RCC 7860 (cell line): ENCODE results near the gene AGAP1.

Source experiments
- DNase-seq: peaks from one replicate; pipeline ENCODE4 v3.0.0-alpha.2; 2015; ENCODE audit warnings: low spot score
- FAIRE-seq: peaks from 2 replicates; lab custom pipeline; 2012; peaks lifted over from hg19 to GRCh38; lab: Jason Lieb, UNC

AGAP1 gene

DNA sequence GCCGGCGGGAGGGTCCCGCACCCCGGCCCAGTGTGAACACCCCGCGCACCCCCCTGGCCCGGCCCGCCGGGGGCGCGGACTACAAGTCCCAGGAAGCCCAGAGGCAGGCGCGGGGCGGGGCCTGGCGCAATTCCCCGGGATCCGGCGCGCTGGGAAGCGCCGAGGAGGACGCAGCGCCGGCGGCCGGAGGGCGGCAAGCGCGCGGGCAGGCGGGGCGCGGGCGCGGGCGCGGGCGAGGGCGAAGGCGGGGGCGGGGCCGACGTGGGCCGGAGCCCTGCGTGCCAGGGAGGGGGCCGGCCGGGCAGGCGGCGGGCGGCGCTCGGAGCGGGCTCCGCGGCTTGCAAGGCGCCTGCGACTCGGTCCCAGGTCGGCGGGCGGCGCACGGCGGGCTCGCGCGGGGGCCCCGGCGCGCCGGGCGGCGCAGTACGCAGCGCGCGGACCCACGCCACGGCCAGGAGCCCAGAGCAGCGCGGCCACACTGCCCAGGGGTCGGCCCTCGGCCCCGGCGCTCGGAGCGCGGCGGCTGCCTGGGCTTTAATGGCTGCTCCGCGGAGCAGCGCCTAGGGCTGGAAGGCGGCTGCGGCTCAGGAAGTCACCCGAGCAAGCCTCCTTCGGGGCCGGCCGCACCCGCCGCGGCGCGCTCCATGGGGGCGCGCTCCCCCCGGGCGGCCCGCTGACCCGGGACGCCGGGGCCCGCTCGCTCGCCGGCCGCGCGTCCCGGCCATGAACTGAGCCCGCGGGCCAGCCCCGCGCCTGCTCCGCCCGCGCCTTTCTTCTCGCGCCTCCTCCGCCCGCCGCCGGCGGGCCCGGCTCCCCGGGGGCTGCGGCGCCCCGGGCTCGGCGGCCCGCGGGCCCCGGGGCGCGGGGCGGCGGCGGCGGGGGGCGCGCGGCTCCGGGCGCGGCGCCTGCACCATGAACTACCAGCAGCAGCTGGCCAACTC is at the start of gene AGAP1:
AGAP1 (plus strand) TSS at position 269 of the 941 bp plus-strand sequence.
- DNase-seq (peak; percentile 61), FAIRE-seq (no peak)

DNA sequence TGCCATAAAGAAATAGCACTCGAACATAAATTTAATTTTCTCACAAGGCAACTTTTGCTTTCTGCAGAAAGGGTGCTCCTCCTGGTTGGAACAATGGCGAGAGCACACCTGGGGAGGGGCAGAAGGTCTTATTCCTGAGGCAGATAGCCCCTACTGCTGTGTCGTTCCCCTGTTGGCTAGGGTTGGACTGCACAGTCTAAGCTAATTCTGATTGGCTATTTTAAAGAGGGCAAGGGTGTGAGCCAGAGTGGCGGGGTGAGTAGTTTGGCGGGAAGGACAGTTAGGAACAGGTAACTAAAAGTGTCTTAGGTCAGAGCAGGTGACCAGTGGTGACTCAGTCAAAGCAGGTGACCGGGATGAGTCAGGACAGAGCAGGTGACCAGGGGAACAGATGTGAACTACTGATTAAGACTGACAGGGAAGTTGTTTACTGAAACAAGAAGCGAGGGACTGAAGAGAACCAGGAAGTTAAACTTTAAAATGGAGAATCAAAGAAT is 49.7 kb upstream of the AGAP1 start:
- DNase-seq (no peak), FAIRE-seq (no peak)

DNA sequence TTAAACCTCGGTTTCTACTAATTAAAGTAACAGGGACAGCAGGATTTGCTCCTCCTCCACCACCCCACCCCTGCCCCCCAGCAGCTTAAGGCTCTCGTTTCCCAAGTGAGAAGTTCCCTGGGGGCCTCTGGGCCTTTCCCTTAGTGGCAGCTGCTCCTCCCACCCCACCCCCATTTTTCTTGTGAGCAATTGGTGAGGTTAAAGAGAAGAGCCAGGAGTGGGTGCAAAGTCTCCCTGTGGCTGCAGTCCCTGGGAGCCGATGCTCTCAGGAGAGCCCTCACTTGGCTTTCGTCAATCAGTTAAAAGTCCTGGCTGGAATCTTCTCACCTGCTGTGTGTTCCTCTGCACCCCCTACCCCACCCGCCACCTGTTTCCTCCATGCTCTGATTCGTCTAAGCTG is 48.7 kb upstream of the AGAP1 start:
- FAIRE-seq = no peak
- DNase-seq = no peak

DNA sequence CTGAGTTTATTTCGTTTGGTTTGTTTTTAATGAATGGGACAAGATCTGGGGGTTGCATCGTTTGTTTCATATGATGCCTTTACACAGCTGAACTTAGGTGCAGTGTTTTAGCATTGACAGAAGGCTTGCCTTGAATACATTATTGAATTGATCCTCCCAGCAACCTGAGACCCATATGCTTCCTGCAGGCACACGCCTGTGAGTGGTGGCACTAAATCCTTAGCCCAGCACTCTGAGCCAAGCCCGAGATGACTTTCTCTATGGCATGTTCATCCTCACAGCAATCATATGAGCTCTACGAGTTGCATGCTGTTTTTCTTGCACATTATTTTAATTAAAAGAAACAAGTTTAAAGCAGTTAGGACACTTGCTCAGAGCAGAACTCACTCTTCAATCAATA is 47.8 kb upstream of the AGAP1 start:
- FAIRE-seq (no peak), DNase-seq (no peak)

DNA sequence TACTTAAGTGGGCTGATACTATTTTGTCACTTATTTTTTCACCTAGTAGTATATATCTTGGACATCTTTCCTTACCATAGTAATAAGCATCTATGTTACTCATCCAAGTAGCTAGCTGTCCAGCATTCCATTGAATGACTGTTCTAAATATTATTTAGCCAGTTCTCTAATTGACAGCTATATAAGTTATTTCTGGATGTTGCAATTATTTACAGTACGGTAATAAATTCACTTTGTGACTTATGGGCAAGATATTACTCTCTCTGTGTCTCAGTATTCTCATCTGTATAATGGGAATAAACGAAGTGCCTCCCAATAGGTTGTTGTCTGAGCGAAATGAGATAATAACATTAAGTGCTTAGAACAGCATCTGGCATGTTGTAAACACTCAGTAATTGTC is 46.6 kb upstream of the AGAP1 start:
- no peak for DNase-seq
- no peak for FAIRE-seq

DNA sequence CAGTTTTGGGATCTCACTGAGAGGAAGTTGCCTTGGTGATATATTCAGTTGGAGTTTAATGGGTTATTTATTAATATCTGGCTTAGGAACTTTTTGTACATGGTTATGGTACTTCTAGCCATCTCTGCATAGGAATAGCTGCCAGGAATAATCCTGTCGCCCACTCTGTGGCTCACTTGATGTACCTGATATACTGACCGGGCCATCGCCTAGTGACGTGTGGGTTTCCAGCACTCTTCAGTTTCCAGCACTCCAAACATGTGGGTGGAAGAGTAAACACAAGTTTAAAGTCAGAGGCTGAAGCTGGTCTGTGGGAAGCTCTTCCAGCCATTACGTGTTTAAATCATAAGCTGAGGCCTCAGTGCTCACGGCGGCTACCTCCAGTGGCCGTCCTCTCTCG is 44.3 kb upstream of the AGAP1 start:
- DNase-seq = peak; percentile 43
- FAIRE-seq = no peak

DNA sequence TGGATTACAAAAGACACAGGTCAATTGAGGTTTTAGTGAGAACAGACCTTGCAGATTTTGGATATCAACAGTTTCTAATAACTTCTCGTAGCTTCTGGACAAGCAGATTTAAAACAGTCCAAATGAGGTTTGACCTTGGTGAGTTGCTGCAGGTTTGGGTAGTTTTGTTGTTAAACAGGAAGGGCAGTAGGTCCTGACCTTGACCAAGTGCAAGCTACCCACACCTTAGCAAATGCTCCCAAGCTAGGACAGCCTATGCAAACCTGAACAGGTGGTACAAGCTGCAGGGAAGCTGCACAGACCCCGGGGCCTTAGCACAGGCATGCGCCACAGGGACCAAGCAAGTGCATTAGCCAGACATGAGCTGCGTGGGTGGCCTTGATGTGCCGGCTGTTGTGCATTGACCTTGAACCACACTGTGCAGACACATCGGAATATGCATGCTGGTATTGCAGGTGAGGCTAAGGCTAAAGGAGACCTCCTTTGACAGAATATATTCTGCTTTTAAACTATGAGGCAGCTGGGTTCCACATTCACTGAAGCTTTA is 40.2 kb upstream of the AGAP1 start:
- FAIRE-seq (no peak), DNase-seq (no peak)

DNA sequence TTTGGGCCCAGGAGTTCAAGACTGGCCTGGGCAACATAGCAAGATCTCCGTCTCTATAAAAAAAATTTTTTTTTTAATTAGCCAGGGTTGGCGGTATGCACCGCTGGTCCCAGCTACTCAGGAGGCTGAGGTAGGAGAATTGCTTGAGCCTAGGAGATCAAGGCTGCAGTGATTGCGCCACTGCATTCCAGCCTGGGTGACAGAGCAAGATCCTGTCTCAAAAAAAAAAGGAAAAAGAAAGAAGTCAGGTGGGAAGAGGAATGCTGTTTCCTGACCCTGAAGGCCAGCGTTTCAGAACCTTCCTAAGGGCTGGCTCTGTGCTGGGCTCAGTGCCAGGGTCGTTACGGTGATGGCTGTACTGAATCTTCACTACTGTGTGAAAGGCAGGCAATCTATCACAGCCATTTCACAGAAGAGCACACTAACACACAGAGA is 35.0 kb upstream of the AGAP1 start:
- peak; percentile 89 for FAIRE-seq
- peak; percentile 86 for DNase-seq

DNA sequence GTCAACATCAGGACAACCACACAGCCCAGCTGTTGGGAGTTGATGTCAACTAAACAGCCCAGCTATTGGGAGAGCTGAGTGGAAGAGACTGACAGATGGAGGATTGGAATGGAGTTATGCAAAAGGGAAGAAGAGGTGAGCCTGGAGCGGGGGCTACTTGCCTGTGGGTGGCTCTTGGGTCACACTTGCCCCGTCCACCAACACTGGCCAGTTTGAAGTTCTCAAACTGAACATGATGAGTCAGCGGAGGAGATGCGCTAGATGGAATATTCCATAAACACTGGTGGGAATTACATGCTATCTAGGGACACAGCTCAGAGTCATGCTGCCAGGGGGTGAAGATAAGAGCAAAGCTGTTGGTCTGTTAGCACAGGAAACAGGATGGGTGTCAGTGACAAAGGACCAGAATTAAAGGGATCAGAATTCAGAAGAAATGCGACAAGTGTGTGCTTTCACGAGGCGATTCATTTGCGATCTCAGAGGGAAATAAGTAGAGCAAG is 33.2 kb upstream of the AGAP1 start:
- FAIRE-seq (no peak), DNase-seq (no peak)

DNA sequence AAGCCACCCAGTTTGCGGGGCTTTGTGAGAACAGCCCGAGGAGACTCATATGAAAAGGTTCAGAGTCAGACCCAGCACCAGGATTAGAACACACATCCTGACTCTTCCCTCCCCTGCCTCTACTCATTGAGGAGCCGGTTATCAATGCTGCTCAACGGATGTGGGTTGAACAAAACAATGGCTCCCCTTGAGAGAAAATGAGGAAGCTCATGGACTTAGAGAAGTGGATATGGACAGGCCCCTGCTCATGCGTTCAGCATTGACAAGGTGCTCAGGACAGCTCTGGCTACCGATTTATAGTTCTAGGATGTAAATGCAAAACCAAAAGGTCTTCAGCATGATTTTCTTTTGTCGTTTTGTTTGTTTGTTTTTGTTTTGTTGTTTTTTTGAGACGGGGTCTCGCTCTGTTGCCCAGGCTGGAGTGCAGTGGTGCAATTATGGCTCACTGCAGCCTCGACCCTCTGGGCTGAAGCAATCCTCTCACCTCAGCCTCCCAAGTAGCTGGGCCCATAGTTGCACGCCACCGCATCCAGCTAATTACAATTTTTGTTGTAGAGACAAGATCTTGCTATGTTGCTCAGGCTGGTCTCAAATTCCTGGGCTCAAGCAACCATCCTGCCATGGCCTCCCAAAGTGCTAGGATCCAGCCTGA is 32.0 kb upstream of the AGAP1 start:
- DNase-seq (no peak), FAIRE-seq (no peak)

DNA sequence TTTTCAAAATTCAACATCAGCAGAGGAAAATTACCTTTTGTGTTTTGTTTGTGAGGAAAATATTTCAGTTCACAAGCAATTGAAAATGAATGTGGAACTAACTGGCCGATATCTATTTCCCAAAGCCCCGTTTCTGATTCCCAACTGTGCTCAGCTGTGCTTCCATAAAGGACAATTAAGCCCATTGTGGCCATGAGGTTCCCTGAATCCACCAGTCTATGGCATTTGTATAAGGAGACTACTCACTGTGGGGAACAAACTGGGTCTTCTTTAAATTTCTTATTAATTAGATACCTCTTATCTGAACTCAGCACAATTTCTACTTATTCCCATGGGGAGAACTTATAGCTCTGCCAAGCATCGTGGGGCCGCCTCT is 31.4 kb upstream of the AGAP1 start:
- FAIRE-seq (no peak), DNase-seq (no peak)

DNA sequence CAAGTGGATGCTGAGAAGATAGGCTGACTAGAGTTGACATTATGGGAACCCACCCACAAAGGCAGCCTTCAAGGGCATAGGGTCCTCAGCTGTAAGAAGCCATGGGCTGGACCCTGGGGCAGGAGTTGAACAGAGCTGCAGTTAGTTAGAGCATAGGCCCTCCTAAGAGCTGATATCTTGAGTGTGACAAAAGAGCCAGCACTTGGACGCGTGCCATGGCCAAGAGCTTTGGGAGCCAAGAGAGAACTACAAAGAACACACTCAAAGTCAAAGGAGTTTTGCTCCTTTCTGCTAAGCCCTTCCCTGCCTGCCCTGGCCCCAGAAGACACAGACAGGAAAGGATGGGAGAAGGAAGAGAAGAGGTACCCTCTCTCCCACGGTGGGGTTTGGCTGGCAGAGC is 29.9 kb upstream of the AGAP1 start:
- DNase-seq = no peak
- FAIRE-seq = no peak

DNA sequence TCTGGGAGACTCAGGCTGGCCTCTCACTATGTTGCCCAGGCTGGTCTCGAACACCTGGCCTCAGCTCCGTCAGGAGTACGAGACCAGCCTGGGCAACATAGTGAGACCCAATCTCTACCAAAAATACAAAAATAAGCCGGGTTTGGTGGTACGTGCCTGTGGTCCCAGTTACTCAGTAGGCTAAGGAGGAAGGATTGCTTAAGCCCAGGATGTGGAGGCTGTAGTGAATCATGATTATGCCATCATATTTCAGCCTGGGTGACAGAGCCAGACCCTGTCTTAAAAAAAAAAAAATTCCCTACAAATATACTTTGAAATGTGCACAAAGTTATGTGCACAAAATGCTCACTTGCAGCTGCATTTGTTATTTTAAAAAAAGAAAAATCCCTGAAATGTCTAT is 26.3 kb upstream of the AGAP1 start:
- FAIRE-seq (peak; percentile 87), DNase-seq (peak; percentile 70)

DNA sequence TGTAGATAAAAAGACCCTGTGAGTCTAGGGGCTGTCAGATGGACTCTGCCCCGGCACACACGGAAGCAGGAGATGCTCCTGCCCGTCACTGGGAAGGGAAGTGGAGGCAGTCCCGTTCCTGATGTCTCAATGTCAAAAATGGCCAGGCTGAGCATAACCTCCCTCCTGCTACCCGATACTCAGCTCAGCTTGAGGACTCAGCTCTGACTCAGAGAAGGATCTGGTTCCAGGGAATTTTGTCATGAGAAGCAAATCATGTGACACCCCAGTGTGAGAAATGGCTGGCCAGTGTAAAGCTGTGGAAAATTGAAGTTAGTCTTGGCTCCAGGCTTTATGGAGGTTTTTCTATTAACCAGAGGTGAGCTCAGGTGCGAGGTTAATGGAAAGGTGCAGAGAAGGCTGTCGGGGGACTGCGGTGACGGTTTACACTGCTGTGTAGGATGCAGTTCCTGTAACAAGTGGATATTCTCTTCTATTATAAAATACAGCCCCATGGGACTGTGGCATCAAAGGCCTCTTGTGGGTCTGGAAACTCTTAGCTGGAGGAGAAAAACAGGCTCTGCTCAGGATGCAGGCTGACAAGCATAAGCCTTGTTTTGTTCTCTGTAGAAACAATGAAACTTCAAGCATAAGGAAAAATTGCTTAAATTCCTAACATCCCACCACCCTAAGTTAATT is 24.7 kb upstream of the AGAP1 start:
- FAIRE-seq (peak; percentile 93), DNase-seq (peak; percentile 78)

DNA sequence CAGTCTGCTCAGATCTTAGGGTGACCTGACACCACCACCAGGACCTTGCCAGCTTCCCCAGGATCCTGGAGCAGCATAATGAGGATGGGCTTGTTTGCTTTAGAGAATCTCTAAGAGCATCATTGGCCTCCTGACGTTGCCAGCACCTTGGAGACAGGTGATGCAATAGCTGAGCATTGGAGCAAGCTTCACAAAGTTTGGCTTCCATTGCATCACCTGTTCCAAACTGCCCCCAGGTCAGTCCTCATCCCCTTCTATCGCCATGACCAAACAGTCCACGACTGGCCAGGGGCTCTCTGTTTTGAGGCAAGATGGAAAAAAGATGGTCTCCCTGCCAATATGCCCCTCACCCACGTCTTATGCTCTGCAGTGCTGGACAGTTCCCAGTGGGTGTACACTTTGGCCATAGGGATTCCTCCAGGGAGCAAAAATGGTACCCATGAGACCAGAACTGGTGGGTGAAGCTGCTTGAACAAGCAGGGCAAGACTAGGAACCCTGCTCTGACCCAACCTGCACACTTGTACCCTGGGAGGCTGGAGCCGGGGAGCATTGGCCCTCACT is 22.6 kb upstream of the AGAP1 start:
- no peak for DNase-seq
- no peak for FAIRE-seq

DNA sequence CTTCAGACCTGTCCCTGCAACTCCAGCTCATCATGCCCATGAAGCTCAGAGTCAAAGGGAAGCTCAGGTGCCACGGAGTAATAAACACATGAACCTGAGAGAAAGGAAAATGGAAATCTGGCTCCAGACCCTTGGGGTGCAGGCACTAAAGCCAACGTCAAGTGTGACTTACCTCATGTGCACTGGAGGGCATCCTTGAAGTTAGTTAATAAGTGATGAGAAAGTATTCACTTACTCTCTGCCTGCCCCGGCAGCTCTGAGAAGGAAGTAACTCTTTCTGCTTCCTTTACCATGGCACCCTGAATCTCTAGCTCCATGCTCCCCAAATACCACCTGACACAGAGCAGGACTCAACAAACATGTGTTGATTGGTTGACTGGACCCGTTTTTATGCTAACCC is 21.4 kb upstream of the AGAP1 start:
- FAIRE-seq (peak; percentile 75), DNase-seq (peak; percentile 45)

DNA sequence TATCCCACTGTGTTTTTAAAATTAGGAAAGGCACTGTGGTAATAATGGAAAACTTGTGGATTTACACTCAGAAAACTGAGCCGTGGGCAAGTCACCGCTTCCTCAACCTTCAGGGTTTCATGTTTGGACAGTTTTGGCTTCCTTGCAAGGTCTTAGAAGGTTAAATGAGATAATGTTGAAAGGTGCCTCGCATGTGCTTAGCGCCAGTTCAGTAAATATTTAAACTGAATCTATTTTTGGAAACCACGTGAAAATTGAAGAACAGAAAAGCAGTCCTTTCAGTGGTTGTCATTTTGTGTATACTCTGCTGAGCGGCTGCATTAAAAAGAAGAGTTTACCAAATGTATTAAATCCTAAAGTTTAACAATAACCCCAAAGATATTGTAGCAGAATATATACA is 15.2 kb upstream of the AGAP1 start:
- FAIRE-seq = no peak

DNA sequence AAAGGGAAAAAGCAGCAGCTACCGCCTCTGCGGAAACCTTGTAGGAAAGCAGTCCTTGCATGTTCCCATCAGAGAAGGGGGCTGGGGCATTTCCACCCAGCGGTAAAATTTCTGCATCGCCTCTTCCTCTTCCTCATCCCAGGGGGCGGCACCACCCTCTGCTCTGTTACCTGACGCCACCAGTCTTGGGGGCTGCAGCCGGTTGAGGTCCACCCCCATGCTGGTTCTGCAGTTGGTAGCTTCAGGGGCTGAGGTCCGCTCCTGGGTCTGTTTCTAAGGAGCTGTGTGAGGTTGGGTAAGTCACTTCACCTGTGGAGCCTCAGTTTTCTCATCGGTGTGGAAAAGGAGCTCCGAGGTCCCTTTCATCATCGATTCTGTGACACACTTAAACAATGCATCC is 14.2 kb upstream of the AGAP1 start:
- DNase-seq (no peak), FAIRE-seq (no peak)

More for the DNA sequence above, 15.2 kb upstream of the AGAP1 start:
- no peak for DNase-seq

DNA sequence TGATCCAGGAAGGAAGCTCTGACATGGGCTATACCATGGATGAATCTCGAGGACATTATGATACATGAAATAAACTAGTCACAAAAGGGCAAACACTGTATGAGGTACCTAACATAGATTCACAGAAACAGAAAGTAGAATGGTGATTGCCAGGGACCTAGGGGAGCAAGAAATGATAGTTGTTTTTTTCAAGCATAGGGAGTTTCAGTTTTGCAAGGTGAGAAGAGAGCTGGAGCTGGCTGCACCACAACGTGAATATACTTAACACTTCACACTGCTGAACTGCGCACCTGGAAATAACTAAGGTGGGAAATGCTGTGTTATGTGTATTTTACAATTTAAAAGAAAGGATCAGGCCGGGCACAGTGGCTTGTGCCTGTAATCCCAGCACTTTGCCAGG is 13.2 kb upstream of the AGAP1 start:
- FAIRE-seq (no peak), DNase-seq (no peak)

DNA sequence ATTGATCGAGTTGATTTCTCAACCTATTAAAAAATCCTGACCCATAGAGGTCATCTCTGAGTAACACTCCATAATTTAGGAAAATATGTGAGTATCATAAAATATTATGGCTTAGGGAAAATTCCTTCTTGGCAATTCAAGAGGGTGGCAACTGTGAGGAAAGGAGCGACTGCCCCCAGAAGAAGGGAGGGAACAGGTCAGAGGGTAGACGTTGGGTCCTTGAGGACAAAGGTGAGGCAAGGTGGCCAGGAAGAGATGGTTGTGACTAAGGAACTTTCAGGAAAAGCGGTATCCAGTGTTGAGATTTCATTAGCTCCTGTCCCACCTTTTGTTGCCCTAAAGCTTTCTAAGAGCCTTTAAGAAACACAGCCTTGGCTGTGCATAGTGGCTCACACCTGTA is 10.5 kb upstream of the AGAP1 start:
- DNase-seq (no peak), FAIRE-seq (no peak)

DNA sequence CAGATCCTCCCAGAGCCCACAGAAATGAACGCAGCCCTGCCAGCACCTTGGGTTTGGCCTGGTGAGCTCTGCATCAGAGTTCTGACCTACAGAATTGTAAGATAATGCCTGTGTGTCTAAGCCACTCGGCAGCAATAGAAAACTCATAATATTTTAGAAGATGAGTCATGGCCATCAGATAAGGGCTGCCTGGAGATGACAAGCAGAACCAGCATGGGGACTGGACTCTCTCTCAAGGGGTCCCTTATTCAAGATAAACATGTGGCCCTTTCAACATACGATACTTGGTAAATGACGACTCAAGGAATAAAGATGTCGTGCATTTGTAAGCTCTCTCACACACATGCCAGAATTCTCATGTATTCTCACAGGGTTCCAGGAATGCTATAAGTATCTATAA is 8.5 kb upstream of the AGAP1 start:
- DNase-seq = no peak
- no peak for FAIRE-seq
